WTC11 (cell line): ENCODE results near the gene SFTPD. TPM values are rescaled to one million over a fixed set of nuclear protein-coding genes. Genes with fewer than 3 reads are reported as not detected.

Experiments
- ATAC-seq: fragments of 200-7000 bp; cut with Tn5 transposase; 2 replicates; pipeline ENCODE4 v1.10.0; 2021; ENCODE audit warnings: mild to moderate bottlenecking, moderate library complexity
- CTCF ChIA-PET: fragments of 300-600 bp; sonication (Branson Sonifier 250); formaldehyde crosslinking; loops from one replicate; lab custom pipeline; 2021; ENCODE audit warnings: antibody characterized with exemption; lab: Charles Lee
- POLR2A ChIA-PET: fragments of 350-600 bp; sonication (Branson Sonifier 250); formaldehyde crosslinking; loops from one replicate; lab custom pipeline; 2021; ENCODE audit warnings: antibody characterized with exemption; lab: Charles Lee
- DNase-seq: peaks from one replicate; pipeline ENCODE4 v3.0.0; 2021; ENCODE audit warnings: low spot score
- H3K27ac Mint-ChIP-seq: 2 replicates; pipeline ENCODE4 v1.8.0; 2021; ENCODE audit warnings: mixed read lengths
- H3K27me3 Mint-ChIP-seq: 2 replicates; pipeline ENCODE4 v1.8.0; 2021; ENCODE audit warnings: low read depth, mild to moderate bottlenecking, moderate library complexity, mixed read lengths
- H3K36me3 Mint-ChIP-seq: 2 replicates; pipeline ENCODE4 v1.8.0; 2021; ENCODE audit warnings: mixed read lengths
- H3K4me1 Mint-ChIP-seq: 2 replicates; pipeline ENCODE4 v1.8.0; 2022; ENCODE audit warnings: mixed read lengths
- H3K4me3 Mint-ChIP-seq: 2 replicates; pipeline ENCODE4 v1.8.0; 2021; ENCODE audit warnings: mild to moderate bottlenecking, moderate library complexity, mixed read lengths
- H3K9me3 Mint-ChIP-seq: 2 replicates; pipeline ENCODE4 v1.8.0; 2021; ENCODE audit warnings: mixed read lengths
- CBFB ChIP-seq: sonication (generic); formaldehyde crosslinking; IDR thresholded peaks from 2 replicates; pipeline ENCODE4 v1.8.1; 2022; ENCODE audit warnings: mild to moderate bottlenecking, low read depth, missing genetic modification reagents
- CREB1 ChIP-seq: sonication (generic); formaldehyde crosslinking; IDR thresholded peaks from 2 replicates; pipeline ENCODE4 v1.8.0; 2023; ENCODE audit warnings: mild to moderate bottlenecking, missing genetic modification reagents
- ESRRA ChIP-seq: sonication (generic); formaldehyde crosslinking; IDR thresholded peaks from 2 replicates; pipeline ENCODE4 v1.8.1; 2022; ENCODE audit warnings: mild to moderate bottlenecking, missing genetic modification reagents, borderline replicate concordance
- FOXP1 ChIP-seq: sonication (generic); formaldehyde crosslinking; IDR thresholded peaks from 2 replicates; pipeline ENCODE4 v1.8.0; 2022; ENCODE audit warnings: missing genetic modification reagents, mild to moderate bottlenecking, moderate library complexity, borderline replicate concordance
- GABPB1 ChIP-seq: sonication (generic); formaldehyde crosslinking; IDR thresholded peaks from 2 replicates; pipeline ENCODE4 v1.8.1; 2023; ENCODE audit warnings: mild to moderate bottlenecking, missing genetic modification reagents
- GRHL2 ChIP-seq: fragments of 250-450 bp; sonication (Bioruptor Pico); IDR thresholded peaks from 2 replicates; pipeline ENCODE4 v1.8.0; 2022; ENCODE audit warnings: mild to moderate bottlenecking, moderate library complexity; ENCODE audit not compliant: insufficient replicate concordance, severe bottlenecking
- IRF2 ChIP-seq: sonication (generic); formaldehyde crosslinking; IDR thresholded peaks from 2 replicates; pipeline ENCODE4 v1.8.0; 2022; ENCODE audit warnings: low read depth, missing genetic modification reagents, borderline replicate concordance
- MLX ChIP-seq: sonication (generic); formaldehyde crosslinking; IDR thresholded peaks from 2 replicates; pipeline ENCODE4 v1.8.1; 2023; ENCODE audit warnings: mild to moderate bottlenecking, missing genetic modification reagents, moderate library complexity
- NR2C2 ChIP-seq: sonication (generic); formaldehyde crosslinking; IDR thresholded peaks from 2 replicates; pipeline ENCODE4 v1.8.0; 2022; ENCODE audit warnings: mild to moderate bottlenecking, missing genetic modification reagents
- NR3C1 ChIP-seq: sonication (generic); formaldehyde crosslinking; conservative IDR thresholded peaks from 2 replicates; pipeline ENCODE4 v1.8.1; 2023; ENCODE audit warnings: low read depth, mild to moderate bottlenecking, missing genetic modification reagents
- PRDM15 ChIP-seq: sonication (generic); formaldehyde crosslinking; IDR thresholded peaks from 2 replicates; pipeline ENCODE4 v1.8.0; 2022; ENCODE audit warnings: missing genetic modification reagents
- ZMAT4 ChIP-seq: fragments of 250-450 bp; sonication (Bioruptor Pico); IDR thresholded peaks from 2 replicates; pipeline ENCODE4 v1.9.0; 2021; ENCODE audit warnings: mild to moderate bottlenecking
- ZNF121 ChIP-seq: sonication (generic); formaldehyde crosslinking; IDR thresholded peaks from 2 replicates; pipeline ENCODE4 v1.8.0; 2023; ENCODE audit warnings: missing genetic modification reagents
- ZNF138 ChIP-seq: sonication (generic); formaldehyde crosslinking; conservative IDR thresholded peaks from 2 replicates; pipeline ENCODE4 v1.8.1; 2022; ENCODE audit warnings: mild to moderate bottlenecking, moderate library complexity, missing genetic modification reagents
- ZNF219 ChIP-seq: sonication (generic); formaldehyde crosslinking; IDR thresholded peaks from 2 replicates; pipeline ENCODE4 v1.8.0; 2023; ENCODE audit warnings: missing genetic modification reagents, mild to moderate bottlenecking, borderline replicate concordance
- ZNF263 ChIP-seq: sonication (generic); formaldehyde crosslinking; IDR thresholded peaks from 2 replicates; pipeline ENCODE4 v1.8.1; 2022; ENCODE audit warnings: low read depth, mild to moderate bottlenecking, moderate library complexity, missing genetic modification reagents
- total RNA-seq: library from RNA; stranded (reverse); gene quantifications from 3 replicates; pipeline ENCODE4 v1.2.3, GENCODE V29; 2021
- TF ChIP-seq, protein P1 (sequence below): sonication (generic); formaldehyde crosslinking; IDR thresholded peaks from 2 replicates; pipeline ENCODE4 v1.8.1; 2022; ENCODE audit warnings: mild to moderate bottlenecking, moderate library complexity, missing genetic modification reagents
- TF ChIP-seq, protein P2 (sequence below): sonication (generic); formaldehyde crosslinking; IDR thresholded peaks from 2 replicates; pipeline ENCODE4 v1.8.0; 2023; ENCODE audit warnings: missing genetic modification reagents

SFTPD gene
- total RNA-seq, 1 experiment from 2014 or later: 0.66 TPM

DNA sequence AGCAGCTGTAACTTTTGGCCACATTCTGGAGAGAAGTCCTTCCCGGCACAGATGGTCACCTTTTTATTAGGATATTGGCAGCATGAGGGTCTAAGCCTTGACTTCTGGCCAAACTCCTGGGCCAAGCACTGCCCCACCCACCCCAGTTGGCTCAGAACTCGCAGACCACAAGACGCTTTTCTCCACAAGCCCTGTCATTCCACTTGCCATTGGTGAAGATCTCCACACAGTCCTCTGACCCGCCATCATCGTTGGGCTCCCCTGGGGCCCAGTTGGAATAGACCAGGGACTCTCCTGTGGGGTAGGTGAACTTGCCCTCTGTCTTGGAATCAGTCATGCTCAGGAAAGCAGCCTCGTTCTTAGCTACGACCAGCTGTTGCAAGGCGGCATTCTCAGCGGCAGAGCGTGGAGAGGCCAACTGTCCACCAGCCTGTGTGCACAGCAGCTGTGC lies 11.2 kb downstream of the SFTPD start:
- H3K36me3 Mint-ChIP-seq: no peaks in the 10 kb centered on the region
- peaks cover 6% of the 10 kb centered on the region for H3K27me3 Mint-ChIP-seq
- ATAC-seq (no peak), DNase-seq (no peak)
- H3K4me3 Mint-ChIP-seq: no peak overlapping the region
- POLR2A ChIA-PET: interaction anchor here (0.5 kb wide), 1 partner anchor 56 kb away, joined by 6 read pairs; no protein-coding TSS in a partner anchor
- no peaks in the 10 kb centered on the region for H3K4me1 Mint-ChIP-seq
- TF ChIP-seq CREB1: no peak
- no peak for TF ChIP-seq ZMAT4 (CRISPR knock-in tag)
- TF ChIP-seq IRF2 (CRISPR knock-in tag): no peak
- TF ChIP-seq, protein P1, sequence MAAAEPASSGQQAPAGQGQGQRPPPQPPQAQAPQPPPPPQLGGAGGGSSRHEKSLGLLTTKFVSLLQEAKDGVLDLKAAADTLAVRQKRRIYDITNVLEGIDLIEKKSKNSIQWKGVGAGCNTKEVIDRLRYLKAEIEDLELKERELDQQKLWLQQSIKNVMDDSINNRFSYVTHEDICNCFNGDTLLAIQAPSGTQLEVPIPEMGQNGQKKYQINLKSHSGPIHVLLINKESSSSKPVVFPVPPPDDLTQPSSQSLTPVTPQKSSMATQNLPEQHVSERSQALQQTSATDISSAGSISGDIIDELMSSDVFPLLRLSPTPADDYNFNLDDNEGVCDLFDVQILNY: no peak
- TF ChIP-seq ESRRA (CRISPR knock-in tag): no peak
- TF ChIP-seq GABPB1 (CRISPR knock-in tag): no peak
- TF ChIP-seq NR3C1: no peak
- TF ChIP-seq ZNF219 (CRISPR knock-in tag): no peak
- TF ChIP-seq GRHL2 (CRISPR knock-in tag): no peak
- CTCF ChIA-PET: no interaction called here
- H3K27ac Mint-ChIP-seq: no peak overlapping the region
- H3K9me3 Mint-ChIP-seq: no peaks in the 10 kb centered on the region

GRCh38 chr10:79936625-79937615 lies 12.0 kb downstream of the SFTPD start:
- ChIA-PET POLR2A (interaction anchor here (0.5 kb wide), 1 partner anchor 57 kb away, joined by 6 read pairs; no protein-coding TSS in a partner anchor), CTCF (no interaction called here)
- ATAC-seq (no peak), DNase-seq (no peak)
- Mint-ChIP-seq H3K4me1 (no peaks in the 10 kb centered on the region), H3K4me3 (no peak overlapping the region), H3K36me3 (no peaks in the 10 kb centered on the region), H3K27me3 (peaks cover 4% of the 10 kb centered on the region), H3K9me3 (no peaks in the 10 kb centered on the region)
- TF ChIP-seq MLX (CRISPR knock-in tag): no peak
- TF ChIP-seq, protein P2, sequence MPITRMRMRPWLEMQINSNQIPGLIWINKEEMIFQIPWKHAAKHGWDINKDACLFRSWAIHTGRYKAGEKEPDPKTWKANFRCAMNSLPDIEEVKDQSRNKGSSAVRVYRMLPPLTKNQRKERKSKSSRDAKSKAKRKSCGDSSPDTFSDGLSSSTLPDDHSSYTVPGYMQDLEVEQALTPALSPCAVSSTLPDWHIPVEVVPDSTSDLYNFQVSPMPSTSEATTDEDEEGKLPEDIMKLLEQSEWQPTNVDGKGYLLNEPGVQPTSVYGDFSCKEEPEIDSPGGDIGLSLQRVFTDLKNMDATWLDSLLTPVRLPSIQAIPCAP (CRISPR knock-in tag): no peak
- no peak for TF ChIP-seq ZNF138 (CRISPR knock-in tag)
- no peak for TF ChIP-seq ZNF263 (CRISPR knock-in tag)
- TF ChIP-seq NR2C2 (CRISPR knock-in tag): no peak
- no peak for TF ChIP-seq CBFB
- TF ChIP-seq ZNF121 (CRISPR knock-in tag): no peak
- TF ChIP-seq PRDM15 (CRISPR knock-in tag): no peak
- no peak for TF ChIP-seq FOXP1 (CRISPR knock-in tag)
- TF ChIP-seq, all 79 proteins: peak for 0
- H3K27ac Mint-ChIP-seq: no peak overlapping the region
